DMS 273 (cell line): Measurements from ENCODE around the gene FZR1.

ENCODE experiments used
- DNase-seq: peaks from one replicate; lab custom pipeline; 2025; ENCODE audit not compliant: unreplicated experiment; lab: John Stamatoyannopoulos, UW

The FZR1 gene

DNA sequence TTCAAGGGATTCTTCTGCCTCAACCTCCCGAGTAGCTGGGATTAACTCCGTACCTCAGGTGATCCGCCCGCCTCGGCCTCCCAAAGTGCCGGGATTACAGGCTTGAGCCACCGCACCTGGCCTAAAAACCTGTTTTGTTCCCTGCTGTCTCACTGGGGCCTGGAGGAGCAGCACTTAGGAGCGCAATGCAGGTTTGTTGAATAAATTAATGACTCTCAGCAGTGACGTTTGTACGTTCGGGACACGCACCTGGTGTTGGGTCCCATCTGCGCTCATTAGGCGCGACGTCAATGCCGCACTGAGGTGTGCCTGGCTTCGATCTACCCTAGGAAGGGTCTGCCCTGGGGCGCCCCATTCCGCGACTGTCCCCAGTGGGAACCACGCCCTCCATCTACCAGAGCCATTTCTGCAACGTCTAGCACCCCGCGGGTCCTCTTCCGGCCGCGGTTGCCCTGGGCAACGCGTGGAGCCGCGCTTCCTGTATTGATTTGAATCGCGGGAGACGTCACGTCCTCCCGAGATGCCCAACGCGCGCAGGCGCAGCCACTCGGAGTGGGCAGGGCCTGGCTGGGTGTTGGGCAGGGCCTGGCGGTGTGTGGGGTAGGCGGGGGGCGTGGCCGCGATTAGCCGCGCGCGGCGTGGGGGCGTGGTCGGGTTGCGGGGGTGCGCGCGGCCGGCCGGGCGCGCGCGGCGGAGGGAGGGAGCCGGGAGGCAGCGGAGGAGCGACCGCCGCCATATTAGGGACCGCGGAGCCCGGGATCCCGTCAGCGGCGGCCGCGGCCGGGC lies at the start of gene FZR1:
TSS of gene FZR1 (plus strand) at position 714 of the 786 bp plus-strand sequence. CDS start 16,679 bp downstream, outside the sequence.
- DNase-seq, result peak; percentile 99

- no peak for DNase-seq
These were observed 49.1 kb upstream of the FZR1 start for GRCh38 chr19:3456925-3457527.

- DNase-seq, result no peak
These were observed 48.4 kb upstream of the FZR1 start for GRCh38 chr19:3457528-3458228.

- DNase-seq, result no peak
These were observed 47.7 kb upstream of the FZR1 start for GRCh38 chr19:3458229-3459088.

DNA sequence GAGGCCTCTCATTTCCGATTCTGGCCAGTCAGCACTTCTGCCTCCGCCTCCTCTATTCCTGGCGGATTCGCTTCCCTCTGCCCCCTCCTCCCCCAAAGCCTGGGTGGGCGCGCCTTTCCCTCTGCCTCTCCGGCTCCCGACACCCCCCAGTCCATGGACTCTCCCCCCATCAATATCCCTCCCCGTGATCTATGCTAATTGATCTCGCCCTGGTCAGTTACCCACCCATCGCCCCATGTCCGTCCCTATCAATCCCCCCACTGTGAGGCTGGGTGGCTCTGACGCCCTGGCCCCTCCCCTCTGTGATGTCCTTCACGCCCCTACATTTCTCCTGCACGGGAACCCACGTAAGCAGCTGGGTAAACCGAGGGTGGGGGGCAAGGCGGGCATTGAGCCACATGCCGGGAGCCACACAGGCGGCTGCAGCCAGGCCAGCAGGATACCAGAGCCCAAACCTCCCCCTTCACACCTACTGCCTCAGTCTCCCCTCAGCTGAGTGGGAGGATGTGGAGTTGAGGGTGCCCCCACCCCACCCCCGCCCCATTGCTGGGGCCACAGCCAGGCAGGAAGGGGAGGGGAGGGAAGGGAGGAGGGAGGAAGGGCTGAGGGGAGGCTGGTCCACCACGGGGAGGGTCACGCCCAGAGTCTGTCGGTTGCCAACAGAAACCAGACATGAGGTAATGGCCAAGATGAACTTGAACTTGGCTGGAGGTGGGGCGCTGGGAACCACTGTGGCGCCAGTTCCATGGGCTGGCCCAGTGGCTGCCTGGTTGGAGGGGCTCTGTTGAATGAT lies 46.8 kb upstream of the FZR1 start:
- peak; percentile 53 for DNase-seq

GRCh38 chr19:3459965-3460582 lies 46.0 kb upstream of the FZR1 start:
- no peak for DNase-seq

DNA sequence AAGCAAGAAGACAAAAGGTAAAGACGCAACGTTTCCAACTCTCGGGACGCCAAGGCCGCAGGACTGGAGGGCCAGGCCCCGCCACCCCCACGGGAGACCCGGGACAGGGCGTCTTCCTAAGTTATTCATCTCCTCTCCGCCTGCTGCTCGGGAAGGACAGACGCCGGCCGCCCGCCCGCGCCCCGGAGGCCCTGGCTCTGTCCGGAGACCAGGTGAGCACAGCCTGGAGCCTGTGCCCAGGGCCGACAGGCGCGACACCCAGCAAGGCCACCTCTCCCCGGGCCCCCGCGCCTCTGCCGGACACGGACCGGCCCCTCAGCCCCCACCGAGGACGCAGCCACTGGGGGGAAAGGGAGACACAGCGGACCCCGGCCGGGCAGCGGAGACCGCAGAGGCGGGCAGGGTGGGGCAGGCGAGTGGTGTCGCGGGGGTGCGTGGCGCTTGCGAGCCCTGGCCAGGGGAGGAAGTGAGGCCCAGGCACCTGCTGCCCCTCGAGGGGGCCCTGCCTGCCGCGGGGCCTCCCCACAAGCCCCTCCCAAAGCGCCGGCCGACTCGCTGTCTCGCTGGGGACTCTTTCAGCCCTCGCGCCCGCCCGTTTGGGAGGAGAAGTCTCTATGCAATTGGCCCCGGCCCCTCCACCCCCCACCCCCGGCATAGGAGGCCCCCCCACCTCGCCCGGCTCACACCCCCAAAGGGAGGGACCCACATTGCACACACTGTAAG lies 43.0 kb upstream of the FZR1 start:
- DNase-seq, result no peak

DNA sequence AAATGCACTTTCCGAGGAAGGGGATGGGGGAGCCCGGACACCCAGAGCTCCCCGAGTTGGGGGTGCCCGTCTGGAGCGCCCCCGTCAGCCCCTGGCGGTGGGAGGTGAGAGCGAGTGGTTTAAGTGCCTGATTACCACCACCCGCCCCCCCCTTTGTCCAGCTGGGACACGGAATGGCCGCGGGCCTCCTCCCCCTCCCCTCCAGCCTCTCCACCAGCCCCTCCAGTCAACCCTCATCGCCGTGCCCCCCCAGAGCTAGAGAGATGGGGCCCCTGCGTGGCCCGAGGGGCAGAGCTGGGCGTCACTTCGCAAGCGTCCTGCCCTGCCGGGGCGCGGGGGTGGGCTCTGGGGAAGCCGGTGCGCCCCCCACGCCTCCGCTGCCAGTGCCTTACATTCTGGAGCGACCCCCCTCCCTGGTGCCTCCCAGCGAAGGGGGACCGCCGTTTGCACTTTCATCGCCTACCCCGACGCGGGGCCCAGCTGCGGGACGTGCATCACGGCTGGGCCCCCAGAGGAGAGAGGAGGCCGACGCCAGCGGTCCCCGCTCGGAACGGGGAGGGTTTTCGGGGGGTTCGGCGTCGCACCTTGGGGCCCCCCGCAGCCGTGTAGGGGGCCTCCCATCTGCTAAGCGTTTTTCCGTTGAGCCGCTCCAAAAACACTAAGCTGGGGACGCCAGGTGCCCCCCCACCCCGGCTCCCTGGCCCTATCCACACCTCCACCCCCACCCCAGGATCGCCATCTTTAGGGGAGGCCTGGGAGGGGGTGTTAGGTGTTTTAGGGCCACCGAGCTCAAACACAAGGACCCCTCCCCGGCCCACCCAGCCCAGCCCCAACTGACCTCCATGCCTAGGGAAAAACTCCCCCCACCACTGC lies 42.2 kb upstream of the FZR1 start:
- no peak for DNase-seq

DNA sequence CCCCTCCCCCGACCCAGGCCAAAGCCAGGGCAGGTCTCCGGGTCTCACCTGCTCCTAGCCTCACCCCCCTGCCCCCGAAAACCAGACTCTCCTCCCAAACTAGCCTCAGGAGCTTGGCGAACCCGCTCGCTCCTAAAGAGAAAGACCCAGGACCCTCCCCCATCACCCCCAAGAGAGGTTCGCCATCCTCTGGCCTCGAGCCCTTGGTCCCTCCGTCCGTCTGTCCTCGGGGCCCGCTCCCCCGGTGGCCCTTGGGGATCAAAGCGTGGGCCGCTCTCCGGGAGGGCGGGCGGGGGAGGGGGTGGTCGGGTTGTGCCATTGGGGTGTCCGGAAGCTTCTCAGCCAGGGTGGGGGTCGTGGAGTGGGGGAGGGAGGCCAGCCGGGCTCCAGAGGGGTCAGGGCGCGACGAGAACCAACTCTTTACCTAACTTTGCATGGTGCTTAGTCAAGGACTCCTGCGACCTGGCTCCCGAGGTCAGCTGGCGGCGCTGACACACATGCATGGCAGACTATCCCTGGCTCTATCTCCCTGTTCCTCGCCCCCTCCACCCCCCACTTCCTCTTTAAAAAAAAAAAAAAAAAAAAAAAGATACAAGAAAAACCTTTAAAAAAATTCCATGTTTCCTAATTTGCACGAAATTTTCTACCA lies 41.4 kb upstream of the FZR1 start:
- no peak for DNase-seq

GRCh38 chr19:3465552-3465951 lies 40.6 kb upstream of the FZR1 start:
- peak; percentile 34 for DNase-seq

DNA sequence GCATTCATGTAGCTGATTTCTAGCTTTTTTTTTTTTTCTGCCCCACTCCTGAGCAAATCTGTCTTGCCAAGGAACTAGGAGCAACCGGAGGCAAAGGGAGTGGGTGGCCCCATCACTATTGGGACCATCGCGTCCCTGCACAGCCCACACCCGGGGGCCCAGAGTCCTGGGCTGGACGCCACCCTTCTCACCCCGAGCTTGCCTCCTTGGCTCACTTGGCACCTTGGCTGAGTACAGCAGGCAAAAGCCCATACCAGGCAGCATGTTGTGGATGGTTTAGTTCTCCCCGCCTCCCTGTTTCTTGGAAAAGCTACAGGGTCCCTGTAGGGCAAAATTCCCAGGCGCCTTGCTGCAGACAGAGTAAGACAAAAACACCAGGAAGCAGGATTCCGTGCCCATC lies 39.5 kb upstream of the FZR1 start:
- peak; percentile 55 for DNase-seq

GRCh38 chr19:3467437-3468198 lies 38.5 kb upstream of the FZR1 start:
- no peak for DNase-seq

DNA sequence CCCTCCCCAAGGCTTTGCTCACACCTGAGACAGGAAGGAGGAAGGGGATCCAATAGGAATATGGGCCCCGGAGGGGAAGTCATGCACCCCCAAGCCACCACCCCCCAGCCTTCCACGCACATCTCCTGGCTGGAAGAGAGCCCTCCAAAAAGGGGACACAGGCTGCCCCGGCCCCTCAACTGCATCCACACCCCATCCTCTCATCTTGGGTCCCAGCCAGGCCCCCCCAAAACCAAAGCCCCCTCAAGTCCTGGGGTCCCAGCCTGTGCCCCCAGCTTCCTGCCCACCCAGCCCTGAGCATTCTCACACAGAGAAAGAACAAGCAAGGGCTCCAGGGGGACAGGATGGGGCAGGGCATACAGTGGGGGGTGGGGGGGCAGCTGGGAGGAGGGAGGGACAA lies 37.9 kb upstream of the FZR1 start:
- DNase-seq, result no peak

DNA sequence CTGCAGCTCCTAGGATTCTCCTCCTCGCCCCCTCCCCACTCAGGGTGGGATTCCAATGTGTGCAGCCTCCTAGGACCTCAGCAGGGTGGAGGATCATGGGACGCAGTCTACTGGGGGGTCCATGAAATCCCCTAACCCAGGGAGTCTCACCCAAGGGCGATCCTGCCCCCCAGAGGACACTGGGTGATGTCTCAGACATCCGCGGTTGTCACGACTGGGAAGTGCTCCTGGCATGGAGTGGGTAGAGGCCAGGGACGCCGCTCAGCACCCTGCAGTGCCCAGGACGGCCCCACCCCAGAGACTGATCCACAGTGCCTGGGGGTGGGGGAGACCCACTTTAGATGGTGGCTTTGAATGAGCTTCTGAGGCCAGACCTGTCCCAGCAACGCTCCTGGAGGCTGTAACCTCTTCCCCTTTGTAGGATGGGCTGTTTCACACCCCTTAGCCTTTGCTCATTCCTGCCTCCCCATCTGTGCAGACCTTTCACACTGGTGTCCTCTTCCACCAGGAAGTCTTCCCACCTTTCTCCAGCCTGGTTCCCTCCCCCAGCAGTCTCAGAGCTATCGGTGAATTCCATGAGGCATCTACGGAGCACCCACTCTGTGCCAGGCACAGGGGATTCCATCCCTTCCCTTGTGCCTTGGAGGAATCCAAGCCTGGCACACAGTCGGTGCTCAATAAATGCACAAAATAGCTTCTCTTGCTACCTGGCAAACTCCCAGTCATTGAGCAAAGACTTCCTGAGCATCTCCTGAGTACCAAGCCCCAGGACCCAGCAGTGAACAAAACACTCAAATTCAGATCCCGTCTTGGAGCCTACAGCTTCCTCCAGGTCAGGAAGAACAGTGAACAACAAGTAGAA lies 36.2 kb upstream of the FZR1 start:
- peak; percentile 61 for DNase-seq

- peak; percentile 36 for DNase-seq
These were observed 35.5 kb upstream of the FZR1 start for GRCh38 chr19:3470500-3471128.
